ENCODE data around the gene WDR7.

WDR7 gene

DNA sequence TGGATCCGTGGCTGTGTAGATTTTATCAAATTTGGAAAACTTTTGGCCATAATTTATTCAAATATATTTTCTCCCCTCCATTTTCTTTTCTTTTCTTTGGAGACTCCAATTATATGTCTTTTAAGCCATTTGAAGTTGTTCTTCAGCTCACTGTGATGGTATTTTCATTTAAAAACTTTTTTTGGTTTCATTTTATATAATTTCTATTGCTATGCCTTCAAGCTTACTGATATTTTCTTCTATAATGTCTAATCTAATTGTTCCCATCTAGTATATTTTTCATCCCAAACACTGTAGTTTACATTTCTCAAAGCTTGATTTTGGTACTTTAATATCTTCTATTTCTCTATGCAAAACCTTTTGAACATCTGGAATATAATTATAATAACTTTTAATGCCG lies 72.5 kb downstream of the WDR7 start:
- DNase-seq = no peak

DNA sequence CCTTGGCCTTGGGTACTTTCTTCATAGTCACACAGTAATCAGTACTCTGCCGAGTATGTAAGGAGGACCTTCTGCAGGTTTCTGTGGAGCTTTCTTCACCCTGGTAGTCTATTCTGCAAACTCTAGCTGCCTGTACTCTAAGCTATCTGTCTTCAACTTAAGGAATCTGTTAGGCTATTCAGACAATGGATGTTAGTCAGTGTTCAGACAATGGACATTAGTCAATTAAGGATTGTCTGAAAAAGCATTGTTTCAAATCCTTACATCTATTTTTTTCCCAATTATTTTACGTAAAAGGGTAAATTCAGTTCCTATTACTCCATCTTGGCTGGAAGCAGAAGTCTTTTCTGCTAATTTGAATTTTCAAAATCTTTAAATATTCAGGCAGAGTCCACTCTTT lies 75.7 kb downstream of the WDR7 start:
- no peak for DNase-seq

DNA sequence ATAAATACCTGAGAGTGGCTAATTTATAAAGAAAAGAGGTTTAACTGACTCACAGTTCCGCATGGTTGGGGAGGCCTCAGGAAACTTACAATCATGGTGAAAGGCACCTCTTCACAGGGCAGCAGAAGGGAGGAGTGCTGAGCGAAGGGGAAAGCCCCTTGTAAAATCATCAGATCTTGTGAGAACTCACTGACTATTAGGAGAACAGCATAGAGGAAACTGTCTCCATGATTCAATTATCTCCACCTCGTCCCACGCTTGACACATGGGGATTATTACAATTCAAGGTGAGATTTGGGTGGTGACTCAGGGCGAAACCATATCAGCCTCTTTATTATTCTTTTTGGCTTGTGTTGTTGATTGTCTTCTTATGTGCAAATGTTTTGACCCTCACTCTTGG lies 76.2 kb downstream of the WDR7 start:
- no peak for DNase-seq

DNA sequence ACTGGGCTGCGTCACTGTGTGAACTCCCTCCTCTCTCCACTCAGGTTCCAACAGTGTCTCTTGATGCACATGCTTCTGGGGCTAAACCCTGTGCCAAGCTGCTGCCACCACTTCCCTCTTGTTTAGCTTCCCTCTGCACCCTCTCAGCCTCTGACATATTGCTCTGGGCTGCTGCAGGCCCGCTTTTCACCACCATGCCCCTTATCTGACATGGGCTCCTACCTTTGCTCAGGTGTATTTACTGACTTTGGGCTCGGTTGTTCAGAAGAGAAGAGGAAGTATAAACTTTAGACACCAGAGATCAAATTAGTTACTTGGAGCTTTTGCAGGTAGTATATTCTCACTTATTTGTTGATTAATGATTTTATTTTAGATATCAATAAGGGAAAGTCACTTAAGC lies 77.6 kb downstream of the WDR7 start:
- no peak for DNase-seq

DNA sequence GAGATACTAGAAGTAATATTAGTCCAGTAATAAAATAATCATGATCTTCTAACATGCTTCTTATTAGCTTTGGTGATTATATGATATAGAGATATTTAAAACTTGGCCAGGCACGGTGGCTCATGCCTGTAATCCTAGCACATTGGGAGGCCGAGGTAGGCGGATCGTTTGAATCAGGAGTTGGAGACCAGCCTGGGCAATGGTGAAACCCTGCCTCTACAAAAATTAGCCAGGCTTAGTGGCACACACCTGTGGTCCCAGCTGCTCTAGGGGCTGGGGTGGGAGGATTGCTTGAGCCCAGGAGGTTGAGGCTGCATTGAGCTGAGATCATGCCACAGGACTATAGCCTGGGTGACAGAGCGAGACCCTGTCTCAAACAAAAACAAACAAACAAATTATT lies 87.0 kb downstream of the WDR7 start:
- DNase-seq = no peak

DNA sequence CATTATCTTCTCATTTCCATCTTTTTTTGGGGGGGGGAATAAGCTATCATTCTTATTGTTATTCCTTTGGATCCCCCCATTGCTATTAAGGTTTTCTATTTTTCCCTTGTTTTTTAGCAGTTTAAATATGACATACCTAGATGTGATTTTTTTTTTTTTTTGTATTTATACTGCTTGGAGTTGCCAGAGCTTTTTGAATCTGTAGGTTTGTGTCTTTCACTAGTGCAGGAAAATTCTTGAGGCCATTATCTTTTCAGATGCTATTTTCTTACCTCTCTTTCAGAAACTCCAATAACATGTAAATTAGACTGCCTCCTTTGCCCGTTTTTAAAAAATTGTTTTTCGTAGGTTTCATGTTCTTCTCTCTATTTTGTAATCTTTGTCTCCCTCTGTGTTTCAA lies 88.6 kb downstream of the WDR7 start:
- DNase-seq = no peak

DNA sequence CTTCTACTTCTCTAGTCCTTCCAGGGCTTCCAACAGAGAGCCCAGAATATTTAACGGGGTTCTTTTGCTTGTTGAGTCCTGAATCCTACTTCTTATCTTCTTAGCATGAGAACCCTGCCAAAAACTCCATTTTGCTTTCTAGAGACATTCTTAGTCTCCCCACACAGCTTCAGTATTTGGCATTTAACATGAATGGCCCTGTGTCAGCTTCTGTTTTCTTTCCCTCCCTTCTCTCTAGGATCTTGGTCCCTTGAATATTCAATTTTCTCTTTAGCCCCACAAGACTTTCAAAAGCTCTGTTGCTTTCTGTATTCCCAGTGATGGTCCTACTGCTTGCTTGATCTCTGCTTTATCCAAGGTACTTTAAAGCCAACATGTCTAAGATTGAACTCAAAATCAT lies 89.5 kb downstream of the WDR7 start:
- no peak for DNase-seq

DNA sequence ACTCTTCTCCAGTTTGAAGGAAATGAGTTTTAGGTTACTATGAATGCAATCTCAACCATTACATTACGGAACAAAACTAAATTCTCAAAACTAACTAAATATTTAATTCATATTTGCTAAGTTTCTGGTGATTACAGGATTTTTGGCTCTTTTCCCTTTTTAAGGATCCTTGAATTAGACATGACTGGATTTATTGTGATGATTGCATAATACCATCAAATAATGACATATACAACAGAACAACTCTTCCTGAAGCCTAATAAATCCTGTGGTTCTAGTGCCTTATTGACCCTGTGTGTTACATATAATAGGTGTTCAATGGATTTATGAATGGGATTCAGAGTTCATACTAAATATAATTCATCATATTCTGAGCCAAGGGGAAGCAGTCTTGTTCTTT lies 90.5 kb downstream of the WDR7 start:
- DNase-seq = no peak

DNA sequence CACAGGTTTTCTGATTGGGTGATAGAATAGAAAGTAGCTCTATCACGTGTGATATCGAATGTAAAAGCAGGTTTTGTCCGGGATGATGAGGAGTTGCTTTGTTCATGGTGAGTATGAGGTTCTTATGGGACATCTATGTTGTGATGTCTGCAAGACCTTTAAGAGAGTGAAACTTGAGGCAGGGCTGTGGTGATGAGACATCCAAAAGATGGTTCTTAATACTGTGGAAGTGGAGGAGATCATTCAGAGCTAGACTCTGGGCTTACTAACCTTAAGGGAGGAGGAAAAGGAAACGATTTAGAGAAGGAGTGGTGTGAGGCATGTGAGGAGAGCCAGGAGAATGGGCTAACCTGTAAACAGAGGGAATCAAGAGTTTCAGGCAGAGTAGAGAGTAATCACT lies 92.0 kb downstream of the WDR7 start:
- DNase-seq = no peak

DNA sequence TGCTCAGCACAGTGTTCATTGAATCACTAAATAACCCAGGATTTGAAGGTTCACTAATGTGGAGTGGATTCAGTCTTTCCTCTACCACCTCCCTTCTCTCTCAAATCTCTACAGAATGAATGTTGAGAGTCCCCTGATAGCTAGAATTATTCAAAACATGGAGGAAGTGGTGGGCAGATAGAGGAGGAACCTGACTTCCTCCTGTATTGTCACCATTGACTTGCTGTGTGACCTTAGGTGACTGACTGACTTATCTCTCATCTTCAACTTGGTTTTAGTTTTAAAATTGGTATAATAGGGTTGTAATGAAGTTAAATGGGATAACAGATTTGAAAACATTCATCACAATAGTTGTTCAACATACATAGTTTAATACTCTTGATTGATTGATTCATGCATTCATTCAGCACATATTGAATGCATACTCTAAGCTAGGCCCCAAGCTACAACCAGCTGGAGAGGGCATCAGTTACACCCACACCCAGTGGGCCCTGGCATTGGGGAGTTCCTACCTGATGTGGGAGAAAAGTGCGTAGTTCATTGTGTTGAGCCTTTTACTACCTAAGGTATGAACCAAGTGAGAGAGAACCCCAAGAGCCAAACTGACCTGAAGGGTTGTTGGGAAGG lies 96.0 kb downstream of the WDR7 start:
- DNase-seq = no peak

DNA sequence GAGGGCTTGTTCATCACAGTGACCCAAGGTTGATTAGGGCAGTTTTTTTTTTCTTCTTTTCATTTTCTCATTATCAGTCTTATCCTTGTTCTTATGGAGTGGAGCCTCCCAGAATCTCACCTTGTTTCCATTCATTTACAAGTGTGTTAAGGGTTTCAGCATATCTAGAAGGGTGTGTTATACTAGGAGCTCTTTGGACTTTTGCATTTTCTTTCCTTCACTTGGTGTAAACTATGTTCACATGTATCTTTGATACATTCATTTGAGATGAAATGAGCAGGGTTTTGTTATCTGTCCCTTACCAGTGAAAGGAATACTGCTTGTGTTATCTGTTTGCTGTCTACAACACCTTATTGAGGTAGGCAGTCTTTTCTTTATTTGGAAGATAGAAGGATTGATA lies 96.7 kb downstream of the WDR7 start:
- DNase-seq = no peak

DNA sequence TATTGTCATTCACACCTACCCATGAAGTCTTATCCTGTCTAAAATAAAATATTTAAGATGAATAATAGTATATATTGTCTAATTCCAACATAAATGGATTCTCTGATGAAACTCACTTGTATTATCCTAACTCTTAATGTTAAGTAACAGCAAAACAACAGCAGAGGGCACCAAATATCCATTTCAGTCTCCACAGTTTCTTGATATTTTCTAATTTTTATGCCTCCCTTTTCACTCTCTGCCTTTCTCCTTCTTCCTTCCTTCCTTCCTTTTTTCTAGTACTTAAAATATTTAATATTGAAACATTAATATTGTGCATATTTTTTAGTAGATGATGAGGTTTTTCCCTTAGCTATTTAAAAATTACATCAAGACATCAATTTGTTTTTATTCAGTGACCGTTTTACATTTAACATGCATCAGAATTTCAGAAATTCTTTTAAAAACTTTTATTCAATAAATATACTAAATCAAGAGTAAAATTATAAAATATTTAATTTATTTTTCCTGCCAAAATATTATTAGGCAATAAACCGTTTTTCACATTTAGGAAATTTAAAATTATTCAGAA lies 97.6 kb downstream of the WDR7 start:
- no peak for DNase-seq

DNA sequence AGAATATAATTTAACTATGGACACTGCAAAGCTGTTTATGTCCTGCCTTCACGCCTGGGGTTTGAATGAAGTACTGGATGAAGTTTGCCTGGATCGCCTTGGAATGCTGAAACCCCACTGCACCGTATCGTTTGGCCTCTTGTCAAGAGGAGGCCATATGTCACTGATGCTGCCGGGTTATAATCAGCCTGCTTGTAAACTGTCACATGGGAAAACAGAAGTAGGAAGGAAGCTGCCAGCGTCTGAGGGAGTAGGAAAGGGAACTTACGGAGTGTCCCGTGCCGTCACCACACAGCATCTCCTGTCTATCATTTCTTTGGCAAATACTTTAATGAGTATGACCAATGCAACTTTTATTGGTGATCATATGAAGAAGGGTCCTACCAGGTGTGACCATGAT lies 105.8 kb downstream of the WDR7 start:
- no peak for DNase-seq

DNA sequence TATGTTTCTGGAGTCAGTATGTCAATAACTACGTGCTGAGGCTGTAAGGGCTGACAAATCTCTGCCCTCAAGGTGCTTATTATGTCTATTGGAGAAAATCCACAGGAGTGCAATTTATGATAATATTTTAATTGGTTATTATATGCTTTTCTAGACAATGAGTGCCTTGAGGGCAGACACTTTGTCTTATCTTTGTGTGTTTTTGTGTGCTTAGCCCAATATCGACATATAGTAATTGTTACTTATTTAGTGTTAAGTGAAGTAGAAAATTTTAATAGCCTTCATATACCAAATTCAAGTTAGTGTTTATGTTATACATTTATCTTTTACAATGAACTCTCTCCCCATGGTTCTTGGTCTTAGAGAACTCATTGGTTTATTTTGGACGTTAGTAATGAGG lies 118.9 kb downstream of the WDR7 start:
- no peak for DNase-seq

DNA sequence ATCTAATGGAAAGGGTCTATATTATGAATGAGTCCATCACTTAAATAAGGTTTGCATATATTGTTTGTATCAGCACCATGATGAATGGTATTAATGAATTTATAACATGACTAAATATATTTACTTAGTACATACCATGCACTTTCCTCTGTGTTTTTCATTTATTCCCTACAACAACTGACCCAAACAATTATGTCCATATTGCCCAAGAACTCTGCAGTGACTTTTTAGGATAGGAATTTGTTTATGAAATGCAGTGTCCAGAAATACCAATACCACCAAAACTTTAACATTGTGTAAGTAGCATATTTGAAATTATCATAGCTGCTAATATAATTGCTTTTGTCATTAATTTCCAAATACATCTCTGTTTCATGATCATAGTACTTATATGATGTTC lies 119.7 kb downstream of the WDR7 start:
- DNase-seq = no peak

DNA sequence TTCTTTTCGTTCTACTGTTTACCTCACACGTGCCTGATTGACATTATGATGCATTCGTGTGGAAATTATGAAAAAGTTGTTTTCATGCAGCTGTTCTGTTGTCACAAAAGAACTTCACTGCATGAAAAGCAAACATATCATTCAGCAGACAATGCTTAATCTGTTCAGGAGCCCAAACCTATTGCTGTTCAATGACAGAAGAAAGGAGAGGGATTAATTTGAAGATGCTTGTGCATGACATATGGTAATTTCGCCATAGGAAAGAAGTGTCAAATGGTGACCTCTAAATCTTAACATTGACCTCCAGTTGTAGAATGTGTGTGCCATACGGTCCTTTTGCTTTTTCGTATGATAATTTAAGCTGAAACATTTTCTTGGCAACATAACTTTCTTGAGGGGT lies 124.5 kb downstream of the WDR7 start:
- DNase-seq = no peak

DNA sequence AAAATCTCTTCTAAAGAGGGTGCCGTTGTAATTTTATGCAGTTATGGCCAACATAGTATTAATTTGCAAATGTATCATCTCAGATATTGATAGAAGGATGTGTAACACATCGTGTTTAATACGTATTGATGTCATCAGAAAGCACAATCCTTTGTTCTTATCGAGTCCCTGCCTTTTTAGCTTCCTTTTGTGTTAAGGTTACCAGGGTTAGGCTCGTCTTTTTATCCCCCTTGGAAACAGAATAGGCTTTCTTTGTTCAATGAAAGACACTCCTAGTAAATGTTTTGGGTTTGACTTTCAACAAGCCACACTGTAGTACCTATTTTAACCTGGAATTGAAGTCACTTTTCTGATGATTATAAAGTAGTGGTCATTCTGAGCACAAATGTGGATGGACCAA lies 136.2 kb downstream of the WDR7 start:
- no peak for DNase-seq

DNA sequence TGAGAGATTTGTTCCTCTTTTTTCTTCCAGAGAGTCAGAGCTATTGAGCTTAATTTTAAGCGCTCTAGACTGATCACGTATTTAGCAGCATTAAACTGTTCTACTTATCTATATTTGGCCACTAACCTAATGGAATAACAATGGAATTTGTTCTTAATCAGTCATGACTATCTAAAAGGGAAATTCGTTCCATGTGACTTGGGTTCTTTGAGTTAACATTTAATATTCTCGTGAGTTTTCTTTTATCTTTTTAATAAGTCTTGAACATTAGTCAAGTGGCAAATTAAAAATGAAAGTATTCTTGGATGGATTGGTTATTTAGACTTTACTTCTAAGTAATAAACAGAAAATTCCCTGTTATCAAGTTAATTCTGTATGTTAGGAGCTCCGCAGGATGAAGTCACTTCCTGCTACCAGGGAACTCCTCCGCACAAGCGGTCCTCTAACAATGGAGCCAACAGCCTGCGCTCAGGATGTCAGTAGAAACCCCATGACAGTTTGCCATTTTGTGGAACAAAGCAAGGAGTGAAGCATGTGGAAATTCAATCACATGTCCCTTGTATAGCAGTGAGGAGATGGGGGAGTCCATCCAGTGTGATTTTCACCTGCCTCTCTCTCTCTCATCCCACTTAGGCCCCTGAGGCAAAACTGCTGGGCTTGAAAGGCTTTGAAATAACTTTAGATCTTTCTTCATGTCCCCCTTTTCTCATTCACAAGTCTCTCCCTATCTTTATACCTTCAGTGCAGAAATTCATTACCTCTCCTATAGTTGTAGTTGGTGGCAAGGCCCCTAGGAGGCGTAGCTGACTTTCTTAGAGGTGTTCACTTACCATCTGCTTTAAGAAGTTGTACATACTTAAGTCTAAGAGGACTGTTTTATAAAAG lies 138.1 kb downstream of the WDR7 start:
- DNase-seq = no peak

DNA sequence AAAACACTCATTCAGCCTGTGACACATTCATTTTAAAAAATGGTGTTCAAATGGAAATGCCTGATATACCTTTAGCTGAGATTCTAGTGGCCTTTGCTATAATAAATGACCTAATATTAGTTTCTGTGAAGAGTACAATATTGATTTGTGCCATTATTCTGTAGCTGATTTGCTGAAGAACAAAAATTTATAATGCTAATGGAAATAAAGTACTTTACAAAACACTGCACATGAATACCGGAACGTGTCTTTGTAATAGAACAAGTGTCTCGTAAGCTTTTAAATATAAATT lies 138.7 kb downstream of the WDR7 start:
- DNase-seq = no peak

DNA sequence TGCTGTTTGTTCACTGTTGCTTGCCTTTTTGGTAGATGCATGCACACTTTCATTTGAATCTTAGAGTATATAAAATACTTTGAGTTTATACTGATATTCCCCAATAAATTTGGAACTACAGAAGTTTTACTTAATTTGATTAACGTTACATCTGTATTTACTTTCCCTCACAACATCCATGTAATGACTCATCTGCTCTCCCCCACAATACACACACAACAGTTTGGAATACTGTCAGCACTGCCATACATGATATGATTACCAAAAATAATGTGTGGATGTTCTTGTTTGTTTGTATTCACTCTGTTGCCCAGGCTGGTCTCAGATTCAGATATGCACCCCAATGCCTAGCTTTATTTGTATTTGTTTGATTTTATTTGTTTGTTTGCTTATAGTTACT lies 144.2 kb downstream of the WDR7 start:
- DNase-seq = no peak

DNA sequence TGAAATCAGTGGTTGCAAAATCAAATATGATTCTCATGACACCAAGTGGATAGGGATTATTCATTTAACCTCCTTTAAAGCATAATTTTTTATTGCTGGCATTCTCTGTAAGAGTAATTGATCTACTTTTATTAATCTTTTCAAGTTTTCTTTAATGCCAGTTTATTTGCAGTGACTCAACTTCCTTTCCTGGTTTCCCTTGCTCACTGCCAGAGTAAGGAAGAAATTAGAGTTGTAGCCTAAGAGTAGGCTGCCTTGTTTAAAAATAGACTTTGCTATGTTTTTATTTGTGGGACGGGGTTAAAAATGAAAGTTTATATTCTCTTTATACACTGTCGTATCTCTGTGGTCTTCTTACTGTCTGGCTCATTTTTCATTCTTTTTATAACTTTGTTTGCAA lies 148.6 kb downstream of the WDR7 start:
- DNase-seq = no peak

DNA sequence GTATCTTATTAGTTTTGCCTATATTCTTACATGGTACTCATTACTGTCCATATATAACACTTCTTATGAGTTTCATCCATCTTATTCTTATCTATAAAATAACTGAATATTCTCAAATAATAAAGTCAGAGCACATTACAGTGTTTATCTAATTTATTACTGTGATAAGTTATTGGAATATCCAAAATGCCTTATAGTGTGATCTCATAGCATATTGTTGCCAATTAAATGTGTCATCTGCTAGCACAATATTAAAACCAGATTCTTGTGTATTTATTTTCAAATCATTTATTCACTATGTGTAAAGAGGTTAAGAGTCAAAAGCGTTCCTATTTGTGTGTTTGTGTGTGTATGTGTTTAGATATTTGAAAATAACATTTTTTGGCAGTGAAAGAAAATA lies 151.9 kb downstream of the WDR7 start:
- no peak for DNase-seq

DNA sequence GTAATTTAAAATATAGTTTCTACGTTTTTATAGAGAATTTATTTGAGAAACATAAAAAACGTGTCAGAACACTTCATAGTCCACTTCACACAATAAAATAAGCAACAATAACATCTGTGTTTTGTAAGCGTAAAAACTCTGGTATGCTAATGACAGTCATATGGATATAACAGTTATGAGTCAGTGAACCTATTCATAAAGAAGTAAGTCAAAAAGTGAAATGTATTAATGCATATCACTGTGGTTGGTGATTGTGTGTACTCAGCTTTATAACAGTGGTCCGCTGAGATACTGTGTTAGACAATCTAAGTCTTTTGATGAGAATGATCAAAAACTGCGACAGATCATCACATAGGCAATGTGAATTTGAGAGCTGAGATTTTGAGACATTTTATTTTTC lies 153.2 kb downstream of the WDR7 start:
- DNase-seq = no peak

DNA sequence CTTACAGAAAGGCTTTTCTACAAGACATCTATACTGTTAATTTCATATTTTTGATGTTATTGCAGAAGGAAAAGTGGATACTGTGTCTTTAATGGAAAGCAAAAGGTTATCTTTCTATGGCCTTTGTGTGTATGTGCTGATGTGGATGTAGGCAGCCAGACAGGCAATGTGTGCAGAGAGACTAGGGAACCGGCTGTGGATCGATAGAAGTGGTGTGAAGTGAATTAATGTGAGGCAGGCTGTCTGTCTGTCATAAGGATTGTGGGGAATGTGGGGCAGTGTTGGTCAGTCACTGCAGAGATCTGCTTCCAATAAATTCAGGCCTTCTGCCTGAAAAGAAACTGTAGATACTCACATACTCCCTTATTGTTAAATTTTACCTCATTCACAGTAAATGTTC lies 156.7 kb downstream of the WDR7 start:
- DNase-seq = no peak

DNA sequence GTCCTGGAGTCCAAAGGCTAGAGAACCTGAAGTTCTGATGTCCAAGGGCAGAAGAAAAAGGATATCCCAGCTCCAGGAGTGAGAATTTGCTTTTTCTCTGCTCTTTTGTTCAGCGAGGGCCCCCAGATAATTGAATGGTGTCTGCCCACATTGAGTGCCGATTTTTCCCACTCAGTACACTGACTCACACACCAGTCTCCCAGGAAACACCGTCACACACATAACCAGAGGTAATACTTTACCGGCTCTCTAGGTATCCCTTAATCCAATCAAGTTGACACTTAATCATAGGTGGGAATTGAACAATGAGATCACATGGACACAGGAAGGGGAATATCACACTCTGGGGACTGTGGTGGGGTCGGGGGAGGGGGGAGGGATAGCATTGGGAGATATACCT lies 161.5 kb downstream of the WDR7 start:
- DNase-seq = no peak
